NT2/D1 (cell line): Measurements from ENCODE around the gene SEMA3B.

Experiments used
- YY1 ChIP-seq: IDR thresholded peaks from 2 replicates; pipeline ENCODE4 v1.6.1; 2011; ENCODE audit not compliant: insufficient read length, insufficient read depth
- ZNF274 ChIP-seq: IDR thresholded peaks from 2 replicates; pipeline ENCODE4 v1.6.1; 2011; ENCODE audit warnings: mild to moderate bottlenecking, low read depth, low read length

- no peak for TF ChIP-seq ZNF274
- TF ChIP-seq YY1: no peak
Observed at GRCh38 chr3:50237133-50237651, 31.8 kb upstream of the SEMA3B start.
